Epithelial cell of proximal tubule (primary cell): Measurements from ENCODE around the gene FAM3A. TPM values are rescaled to one million over a fixed set of nuclear protein-coding genes. Genes with fewer than 3 reads are reported as not detected.

ENCODE experiments used
- DNase-seq: peaks from one replicate; pipeline ENCODE4 v3.0.0-alpha.2; 2011; ENCODE audit warnings: low read depth
- H3K4me3 ChIP-seq: 2 replicates; pipeline ENCODE4 v1.5.1; 2011; ENCODE audit warnings: low read depth, mild to moderate bottlenecking, low read length
- CTCF ChIP-seq: conservative IDR thresholded peaks from 2 replicates; pipeline ENCODE4 v1.5.1; 2012; ENCODE audit warnings: low read depth, mild to moderate bottlenecking, low read length
- total RNA-seq: library from RNA; depleted of rRNA; stranded (reverse); fragments of >200 nt; gene quantifications from 2 replicates; pipeline ENCODE4 v1.2.3, GENCODE V29; 2015

Gene FAM3A
- total RNA-seq, 1 donor from 2014 or later: 24.8 TPM

GRCh38 chrX:154459832-154460231 is 56.2 kb downstream of the FAM3A start:
- TF ChIP-seq CTCF: no peak
- peak overlapping the region; percentile 71 for H3K4me3 ChIP-seq
- no peak for DNase-seq

GRCh38 chrX:154458954-154459778 is 56.9 kb downstream of the FAM3A start:
- no peak for TF ChIP-seq CTCF
- DNase-seq: no peak
- H3K4me3 ChIP-seq: peak overlapping the region; percentile 71

GRCh38 chrX:154458116-154458953 is 57.7 kb downstream of the FAM3A start, which contains the start of gene PLXNA3:
Gene PLXNA3 (plus strand): TSS chrX:154458281. CDS start chrX:154460184, 1,903 bp downstream.
- peak within 1 kb of the TSS; percentile 71 for H3K4me3 ChIP-seq
- TF ChIP-seq CTCF: no peak
- DNase-seq: no peak

GRCh38 chrX:154457491-154458115 is 58.4 kb downstream of the FAM3A start:
- H3K4me3 ChIP-seq: peak overlapping the region; percentile 71
- no peak for TF ChIP-seq CTCF
- no peak for DNase-seq

Other genes with a start within 250 kb of the FAM3A start
- gene TEX28, start 221.1 kb downstream of the FAM3A start, total RNA-seq: not detected in 2 replicates
- 0.17 TPM in 1 of 2 replicates, not detected in the other for gene TKTL1, start 220.4 kb downstream of the FAM3A start, total RNA-seq
- gene FLNA, start 141.6 kb downstream of the FAM3A start, total RNA-seq: 953 and 1,430 TPM in 2 replicates
- 50.7 and 63.0 TPM in 2 replicates for gene EMD, start 136.9 kb downstream of the FAM3A start, total RNA-seq
- 5,736 and 6,055 TPM in 2 replicates for gene RPL10, start 117.9 kb downstream of the FAM3A start, total RNA-seq
- 20.7 and 27.7 TPM in 2 replicates for gene DNASE1L1, start 107.0 kb downstream of the FAM3A start, total RNA-seq
- 33.6 and 55.8 TPM in 2 replicates for gene TAFAZZIN, start 104.7 kb downstream of the FAM3A start, total RNA-seq
- 28.5 and 55.1 TPM in 2 replicates for gene ATP6AP1, start 87.6 kb downstream of the FAM3A start, total RNA-seq
- gene GDI1, start 79.1 kb downstream of the FAM3A start, total RNA-seq: 116 and 144 TPM in 2 replicates
- 51.1 and 74.1 TPM in 2 replicates for gene FAM50A, start 72.1 kb downstream of the FAM3A start, total RNA-seq
- gene PLXNA3, start 58.0 kb downstream of the FAM3A start, total RNA-seq: 5.9 and 14.6 TPM in 2 replicates
- 23.0 and 28.4 TPM in 2 replicates for gene LAGE3, start 37.0 kb downstream of the FAM3A start, total RNA-seq
- 39.4 and 65.5 TPM in 2 replicates for gene UBL4A, start 29.6 kb downstream of the FAM3A start, total RNA-seq
- gene SLC10A3, start 25.6 kb downstream of the FAM3A start, total RNA-seq: 26.1 and 29.1 TPM in 2 replicates
- gene G6PD, start 30.6 kb upstream of the FAM3A start, total RNA-seq: 70.5 and 84.1 TPM in 2 replicates
- 15.8 and 21.4 TPM in 2 replicates for gene IKBKG, start 31.4 kb upstream of the FAM3A start, total RNA-seq
- gene CTAG1A, start 68.9 kb upstream of the FAM3A start, total RNA-seq: not detected in 2 replicates
- not detected in 2 replicates for gene CTAG1B, start 103.0 kb upstream of the FAM3A start, total RNA-seq
- not detected in 2 replicates for gene CTAG2, start 137.3 kb upstream of the FAM3A start, total RNA-seq
- 0.14 TPM in 1 of 2 replicates, not detected in the other for gene GAB3, start 234.8 kb upstream of the FAM3A start, total RNA-seq
- 41.2 and 66.1 TPM in 2 replicates for gene DKC1, start 246.6 kb upstream of the FAM3A start, total RNA-seq